ENCODE results near the gene NRM. TPM values are rescaled to one million over a fixed set of nuclear protein-coding genes. Genes with fewer than 3 reads are reported as not detected.
"Not testable (repeated sequence)": the region's sequence is repeated elsewhere in the genome, so short reads cannot be mapped to it uniquely, and the experiment has no call there.

NRM gene
- total RNA-seq, 4 donors from 2014 or later = 3.0 to 8.2 (median 6.0) TPM

- Histone ChIP-seq H3K9me3 (no peaks in the 10 kb centered on the region), H3K27me3 (no peaks in the 10 kb centered on the region), H3K27ac (peak within 1 kb of the TSS; percentile 94 to 99 (median 98)), H3K36me3 (peaks cover 0 to 26% of the 10 kb centered on the region in 2 donors), H3K4me3 (peak within 1 kb of the TSS; percentile 91 to 94), H3K4me1 (peaks cover 2 to 68% (median 33%) of the 10 kb centered on the region in 3 donors)
- 0 to 1% methylated on average over 9 to 22 of the region's 38 CpGs for WGBS, 2 donors (ENCODE audit: low coverage in 1 of 2)
- peak; percentile 81 for ATAC-seq
- TF ChIP-seq POLR2AphosphoS5 (IDR thresholded peaks at IDR 0.05) = peak; percentile 97
- TF ChIP-seq POLR2A (IDR thresholded peaks at IDR 0.05) = peak; percentile 84 to 86
- TF ChIP-seq CTCF (IDR thresholded peaks at IDR 0.05) = peak in 2 of 4 experiments; percentile 50
- no peak for TF ChIP-seq EP300 (IDR thresholded peaks at IDR 0.05)
Measured at GRCh38 chr6:30719791-30720737, 29.3 kb upstream of the NRM start, which contains the start of gene TUBB. Gene TUBB, plus strand, starts transcription at chr6:30720352. Its CDS starts 155 bp downstream, at chr6:30720507.

DNA sequence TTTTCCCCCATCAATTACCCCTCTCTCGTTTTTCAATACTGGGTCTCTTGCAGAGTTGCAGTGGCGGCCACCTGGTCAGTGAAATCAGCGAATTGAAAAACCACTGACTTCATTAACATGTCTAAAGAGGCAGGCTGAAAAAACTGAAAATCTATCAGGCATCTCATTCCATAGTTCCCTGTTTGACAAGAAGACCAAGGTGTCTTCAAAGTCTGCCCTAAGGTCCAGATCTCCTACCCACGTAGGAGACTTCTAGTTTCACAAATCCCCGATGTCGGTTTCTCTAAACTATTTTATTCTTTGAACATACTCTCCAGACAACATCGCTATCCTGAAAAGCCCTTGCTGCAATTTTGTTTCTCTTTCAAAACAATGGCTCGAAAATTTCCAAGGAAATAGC, 28.6 kb upstream of the NRM start:
- Histone ChIP-seq H3K27me3 (no peaks in the 10 kb centered on the region), H3K4me1 (peaks cover 2 to 61% (median 33%) of the 10 kb centered on the region in 3 donors), H3K9me3 (no peaks in the 10 kb centered on the region), H3K36me3 (peaks cover 0 to 25% of the 10 kb centered on the region in 2 donors), H3K4me3 (peak overlapping the region; percentile 91 to 94), H3K27ac (peak overlapping the region; percentile 68 to 99 (median 96))
- 20 to 25% methylated on average over 7 to 8 of the region's 8 CpGs for WGBS, 2 donors (ENCODE audit: low coverage in 1 of 2)
- no peak for TF ChIP-seq CTCF (IDR thresholded peaks at IDR 0.05)
- no peak for ATAC-seq

GRCh38 chr6:30717845-30718720, 27.3 kb upstream of the NRM start:
- H3K9me3 ChIP-seq, ATAC-seq, H3K27me3 ChIP-seq: not testable (repeated sequence)
- Histone ChIP-seq H3K4me1 (peaks cover 2 to 48% (median 33%) of the 10 kb centered on the region in 3 donors), H3K4me3 (peak overlapping the region; percentile 19 to 68), H3K36me3 (peaks cover 0 to 25% of the 10 kb centered on the region in 2 donors), H3K27ac (peak overlapping the region; percentile 64 to 94 (median 88))
- WGBS, 2 donors (ENCODE audit: low coverage in 1 of 2) = 71 to 73% methylated on average over 26 of the region's 37 CpGs

GRCh38 chr6:30717129-30717844, 26.5 kb upstream of the NRM start, which contains the start of gene MDC1:
Gene MDC1, minus strand, starts transcription at chr6:30717281. Its CDS starts 2,106 bp downstream, at chr6:30715175.
- Histone ChIP-seq H3K9me3 (no peaks in the 10 kb centered on the region), H3K4me3 (peak within 1 kb of the TSS; percentile 45 to 68), H3K4me1 (peaks cover 2 to 41% (median 26%) of the 10 kb centered on the region in 3 donors), H3K27me3 (no peaks in the 10 kb centered on the region), H3K27ac (peak within 1 kb of the TSS; percentile 78 to 98 (median 93)), H3K36me3 (peaks cover 0 to 27% of the 10 kb centered on the region in 2 donors)
- TF ChIP-seq POLR2AphosphoS5 (IDR thresholded peaks at IDR 0.05) (peak; percentile 96), POLR2A (IDR thresholded peaks at IDR 0.05) (peak; percentile 34 to 38), EP300 (IDR thresholded peaks at IDR 0.05) (no peak), CTCF (IDR thresholded peaks at IDR 0.05) (peak in 3 of 4 experiments; percentile 37 to 62 (median 60))
- 0% methylated on average over 3 to 4 of the region's 48 CpGs for WGBS, 2 donors (ENCODE audit: low coverage in 1 of 2)
- peak; percentile 88 for ATAC-seq

Data from gastroesophageal sphincter (tissue), 4 donors.